Measurements from ENCODE around the gene CD34.
A peak's percentile ranks its signal among the peaks of the same experiment; 100 is the strongest.

Gene CD34

DNA sequence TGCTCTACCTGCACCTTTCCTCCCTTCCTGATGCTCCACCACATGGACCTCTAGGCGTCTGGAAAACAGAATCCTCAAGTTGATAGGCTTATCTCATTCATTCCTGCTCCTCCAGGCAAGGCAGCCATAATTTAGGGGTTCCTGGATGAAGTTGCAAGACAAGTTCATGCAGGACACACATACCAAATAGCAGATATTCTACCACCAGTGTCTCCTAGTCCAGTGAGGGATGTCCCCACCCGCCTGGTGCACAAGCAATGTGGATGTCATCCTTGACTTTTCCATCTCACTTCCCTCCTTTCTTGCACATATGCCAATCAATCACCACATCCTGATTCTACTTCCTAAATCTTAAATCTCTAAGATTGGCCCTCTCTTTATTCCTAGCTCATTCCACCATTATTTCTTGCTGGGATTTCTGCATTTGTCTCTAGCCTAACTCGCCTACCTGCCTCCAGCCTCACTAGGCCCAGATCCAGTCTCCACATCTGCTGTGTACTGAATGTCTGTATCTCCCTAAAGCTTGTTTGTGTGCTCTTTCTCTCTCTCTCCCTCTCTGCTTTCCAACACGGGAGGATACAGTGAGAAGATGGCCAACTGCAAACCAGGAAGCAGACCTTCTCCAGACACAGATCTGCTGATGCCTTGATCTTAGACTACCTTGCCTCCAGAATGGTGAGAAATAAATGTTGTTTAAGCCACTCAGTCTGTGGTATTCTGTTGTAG, 40.5 kb downstream of the CD34 start:
- H3K9me3 ChIP-seq (ENCODE audit: control insufficient read depth, low read length): no peaks in the 10 kb centered on the region
- no peak overlapping the region for H3K4me3 ChIP-seq (ENCODE audit: low read length)
- no peaks in the 10 kb centered on the region for H3K27me3 ChIP-seq (replicated peaks; ENCODE audit: control insufficient read depth, insufficient read depth, low read length)
- no peak overlapping the region for H3K9ac ChIP-seq (ENCODE audit: low read length)
- peaks cover 8% of the 10 kb centered on the region for H3K4me1 ChIP-seq (ENCODE audit: control insufficient read depth, insufficient read depth, low read length)
- DNase-seq (ENCODE audit: low read depth): no peak
- H3K36me3 ChIP-seq (ENCODE audit: control insufficient read depth, insufficient read depth, low read length, severe bottlenecking): no peaks in the 10 kb centered on the region

GRCh38 chr1:207869859-207870258, 41.1 kb downstream of the CD34 start:
- Histone ChIP-seq H3K36me3 (ENCODE audit: control insufficient read depth, insufficient read depth, low read length, severe bottlenecking) (no peaks in the 10 kb centered on the region), H3K9me3 (ENCODE audit: control insufficient read depth, low read length) (no peaks in the 10 kb centered on the region), H3K27me3 (replicated peaks; ENCODE audit: control insufficient read depth, insufficient read depth, low read length) (no peaks in the 10 kb centered on the region), H3K4me1 (ENCODE audit: control insufficient read depth, insufficient read depth, low read length) (peaks cover 11% of the 10 kb centered on the region), H3K9ac (ENCODE audit: low read length) (no peak overlapping the region), H3K4me3 (ENCODE audit: low read length) (no peak overlapping the region)
- DNase-seq (ENCODE audit: low read depth): no peak

GRCh38 chr1:207868774-207869721, 41.9 kb downstream of the CD34 start:
- DNase-seq (ENCODE audit: low read depth): peak; percentile 92
- Histone ChIP-seq H3K9me3 (ENCODE audit: control insufficient read depth, low read length) (no peaks in the 10 kb centered on the region), H3K9ac (ENCODE audit: low read length) (peak overlapping the region; percentile 82), H3K27me3 (replicated peaks; ENCODE audit: control insufficient read depth, insufficient read depth, low read length) (no peaks in the 10 kb centered on the region), H3K36me3 (ENCODE audit: control insufficient read depth, insufficient read depth, low read length, severe bottlenecking) (no peaks in the 10 kb centered on the region), H3K4me1 (ENCODE audit: control insufficient read depth, insufficient read depth, low read length) (peaks cover 15% of the 10 kb centered on the region), H3K4me3 (ENCODE audit: low read length) (peak overlapping the region; percentile 82)

DNA sequence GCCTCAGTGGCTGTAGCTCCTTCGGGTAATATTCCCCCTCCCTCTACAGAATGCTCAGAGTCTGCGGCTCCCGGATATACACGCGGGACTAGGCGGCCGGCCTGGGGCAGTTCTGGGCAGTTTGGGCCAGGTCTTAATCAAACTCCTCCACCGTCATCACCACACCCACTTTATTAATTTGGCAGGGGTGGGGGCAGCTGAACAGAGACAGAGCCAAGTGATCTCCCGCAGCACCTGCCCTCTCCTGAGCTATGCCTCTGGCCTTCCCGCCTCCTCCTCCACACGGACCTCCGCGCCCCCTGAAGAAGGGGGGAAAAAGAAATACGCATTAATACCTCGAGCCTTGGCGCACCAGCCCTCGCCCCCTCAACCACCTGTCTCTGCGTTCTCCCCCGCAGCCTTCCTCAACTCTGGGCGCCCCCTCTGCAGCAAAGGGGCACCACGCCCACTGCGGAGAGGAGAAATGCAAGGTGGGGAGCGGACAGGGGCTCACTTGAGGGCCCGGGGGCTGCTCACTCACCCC, 42.6 kb downstream of the CD34 start:
- peak; percentile 41 for DNase-seq (ENCODE audit: low read depth)
- Histone ChIP-seq H3K9me3 (ENCODE audit: control insufficient read depth, low read length) (no peaks in the 10 kb centered on the region), H3K36me3 (ENCODE audit: control insufficient read depth, insufficient read depth, low read length, severe bottlenecking) (no peaks in the 10 kb centered on the region), H3K4me1 (ENCODE audit: control insufficient read depth, insufficient read depth, low read length) (peaks cover 15% of the 10 kb centered on the region), H3K4me3 (ENCODE audit: low read length) (peak overlapping the region; percentile 82), H3K27me3 (replicated peaks; ENCODE audit: control insufficient read depth, insufficient read depth, low read length) (no peaks in the 10 kb centered on the region), H3K9ac (ENCODE audit: low read length) (peak overlapping the region; percentile 82)

- Histone ChIP-seq H3K36me3 (ENCODE audit: control insufficient read depth, insufficient read depth, low read length, severe bottlenecking) (no peaks in the 10 kb centered on the region), H3K27me3 (replicated peaks; ENCODE audit: control insufficient read depth, insufficient read depth, low read length) (no peaks in the 10 kb centered on the region), H3K4me3 (ENCODE audit: low read length) (peak overlapping the region; percentile 82), H3K9ac (ENCODE audit: low read length) (peak overlapping the region; percentile 82), H3K9me3 (ENCODE audit: control insufficient read depth, low read length) (no peaks in the 10 kb centered on the region), H3K4me1 (ENCODE audit: control insufficient read depth, insufficient read depth, low read length) (peaks cover 15% of the 10 kb centered on the region)
- DNase-seq (ENCODE audit: low read depth): peak; percentile 29
Measured at GRCh38 chr1:207867136-207868109, 43.5 kb downstream of the CD34 start.

GRCh38 chr1:207866471-207867135, 44.3 kb downstream of the CD34 start:
- H3K9me3 ChIP-seq (ENCODE audit: control insufficient read depth, low read length): no peaks in the 10 kb centered on the region
- H3K4me1 ChIP-seq (ENCODE audit: control insufficient read depth, insufficient read depth, low read length): peaks cover 21% of the 10 kb centered on the region
- no peaks in the 10 kb centered on the region for H3K36me3 ChIP-seq (ENCODE audit: control insufficient read depth, insufficient read depth, low read length, severe bottlenecking)
- no peak overlapping the region for H3K9ac ChIP-seq (ENCODE audit: low read length)
- peak; percentile 45 for DNase-seq (ENCODE audit: low read depth)
- H3K27me3 ChIP-seq (replicated peaks; ENCODE audit: control insufficient read depth, insufficient read depth, low read length): no peaks in the 10 kb centered on the region
- H3K4me3 ChIP-seq (ENCODE audit: low read length): no peak overlapping the region

DNA sequence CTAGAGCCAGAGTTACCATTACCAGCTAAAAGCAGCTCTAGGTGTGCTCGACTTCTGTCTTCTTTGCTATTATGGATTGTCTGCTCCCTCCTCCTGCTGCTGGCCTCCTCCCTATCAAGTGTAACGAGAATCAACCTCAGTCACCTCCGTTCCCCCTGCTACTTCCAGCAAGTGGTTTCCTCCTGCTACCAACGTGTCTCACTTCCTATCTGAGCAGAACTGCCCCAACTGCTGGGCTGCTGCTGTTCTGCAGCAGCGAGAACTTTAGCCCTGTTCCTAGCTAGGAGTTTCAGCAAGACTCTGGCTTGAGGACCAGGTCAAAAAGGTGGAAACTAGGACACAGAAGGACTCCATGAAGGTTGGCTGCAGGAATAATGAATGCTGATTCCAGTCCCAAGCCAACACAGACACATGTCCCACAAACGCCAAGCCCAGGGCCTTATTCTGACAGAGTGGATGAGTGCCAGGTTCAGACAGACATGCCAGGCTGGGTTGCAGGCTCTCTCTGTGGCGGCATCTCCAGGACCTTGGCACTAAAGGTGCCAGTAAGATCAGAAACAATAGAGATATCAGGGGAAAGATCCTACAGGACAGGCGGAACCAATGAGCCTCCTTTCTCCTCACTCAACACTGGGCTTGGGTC, 46.9 kb downstream of the CD34 start:
- H3K9ac ChIP-seq (ENCODE audit: low read length): no peak overlapping the region
- no peaks in the 10 kb centered on the region for H3K36me3 ChIP-seq (ENCODE audit: control insufficient read depth, insufficient read depth, low read length, severe bottlenecking)
- H3K4me1 ChIP-seq (ENCODE audit: control insufficient read depth, insufficient read depth, low read length): peaks cover 21% of the 10 kb centered on the region
- DNase-seq (ENCODE audit: low read depth): no peak
- H3K9me3 ChIP-seq (ENCODE audit: control insufficient read depth, low read length): no peaks in the 10 kb centered on the region
- H3K4me3 ChIP-seq (ENCODE audit: low read length): no peak overlapping the region
- H3K27me3 ChIP-seq (replicated peaks; ENCODE audit: control insufficient read depth, insufficient read depth, low read length): no peaks in the 10 kb centered on the region

DNA sequence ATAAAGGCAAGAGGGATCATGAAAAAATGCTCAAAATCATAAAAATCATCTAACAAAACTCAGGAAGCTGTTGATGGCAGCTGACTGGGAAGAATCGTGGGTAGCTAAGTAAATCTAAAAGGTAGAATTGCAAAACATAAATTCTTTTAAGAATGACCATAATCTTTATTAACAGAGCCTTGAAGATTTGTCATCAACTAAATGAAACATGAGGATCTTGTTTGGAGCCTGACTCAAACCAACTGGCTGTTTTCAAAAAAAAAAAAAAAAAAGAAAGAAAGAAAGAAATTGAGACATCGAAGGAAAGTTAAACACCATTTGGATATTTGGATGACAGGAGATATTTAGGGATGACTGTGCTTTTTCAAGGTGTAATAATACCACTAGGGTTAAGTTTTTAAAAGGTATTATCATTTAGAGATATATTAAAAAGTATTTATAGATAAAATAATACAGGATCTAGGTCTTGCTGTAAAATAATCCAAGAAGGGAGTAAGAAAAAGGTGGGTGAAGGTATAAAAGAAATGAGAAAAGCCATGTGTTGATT, 48.6 kb downstream of the CD34 start:
- Histone ChIP-seq H3K9me3 (ENCODE audit: control insufficient read depth, low read length) (no peaks in the 10 kb centered on the region), H3K4me3 (ENCODE audit: low read length) (no peak overlapping the region), H3K4me1 (ENCODE audit: control insufficient read depth, insufficient read depth, low read length) (peaks cover 29% of the 10 kb centered on the region), H3K36me3 (ENCODE audit: control insufficient read depth, insufficient read depth, low read length, severe bottlenecking) (no peaks in the 10 kb centered on the region), H3K9ac (ENCODE audit: low read length) (no peak overlapping the region), H3K27me3 (replicated peaks; ENCODE audit: control insufficient read depth, insufficient read depth, low read length) (no peaks in the 10 kb centered on the region)
- peak; percentile 75 for DNase-seq (ENCODE audit: low read depth)

GRCh38 chr1:207861442-207862177, 49.3 kb downstream of the CD34 start:
- no peaks in the 10 kb centered on the region for H3K27me3 ChIP-seq (replicated peaks; ENCODE audit: control insufficient read depth, insufficient read depth, low read length)
- H3K9ac ChIP-seq (ENCODE audit: low read length): no peak overlapping the region
- H3K36me3 ChIP-seq (ENCODE audit: control insufficient read depth, insufficient read depth, low read length, severe bottlenecking): no peaks in the 10 kb centered on the region
- no peak for DNase-seq (ENCODE audit: low read depth)
- H3K4me3 ChIP-seq (ENCODE audit: low read length): no peak overlapping the region
- H3K9me3 ChIP-seq (ENCODE audit: control insufficient read depth, low read length): no peaks in the 10 kb centered on the region
- H3K4me1 ChIP-seq (ENCODE audit: control insufficient read depth, insufficient read depth, low read length): peaks cover 29% of the 10 kb centered on the region

Data from adipocyte (in vitro differentiated cells).